ENCODE results near the gene FABP2.
"Not testable (repeated sequence)": the region's sequence is repeated elsewhere in the genome, so short reads cannot be mapped to it uniquely, and the experiment has no call there.

FABP2 gene

GRCh38 chr4:119321921-119322687 lies at the start of gene FABP2:
Gene FABP2, minus strand, starts transcription at chr4:119322138. Its CDS starts 36 bp downstream, at chr4:119322102.
- Histone ChIP-seq H3K4me2 (ENCODE audit: low read depth, low read length) (no peak within 1 kb of the TSS), H3K79me2 (ENCODE audit: low read length) (no peaks in the 10 kb centered on the region), H3K9me2 (replicated peaks; ENCODE audit: insufficient read depth, low read length) (no peaks in the 10 kb centered on the region), H3K27ac (ENCODE audit: low read length) (no peak within 1 kb of the TSS), H3K4me3 (ENCODE audit: low read length) (no peak within 1 kb of the TSS), H3K4me1 (ENCODE audit: low read length) (no peaks in the 10 kb centered on the region), H2AFZ (ENCODE audit: low read length) (no peak within 1 kb of the TSS), H3K36me3 (replicated peaks; ENCODE audit: insufficient read depth, low read length) (no peaks in the 10 kb centered on the region), H3K27me3 (replicated peaks; ENCODE audit: insufficient read depth, low read length) (no peaks in the 10 kb centered on the region), H3F3A (ENCODE audit: insufficient read depth, low read length) (no peaks in the 10 kb centered on the region), H3K9ac (ENCODE audit: low read length) (no peak within 1 kb of the TSS), H3K9me3 (replicated peaks; ENCODE audit: insufficient read depth, low read length) (no peaks in the 10 kb centered on the region), H4K20me1 (ENCODE audit: insufficient read depth, low read length) (no peaks in the 10 kb centered on the region)
- no peak for TF ChIP-seq EZH2 (optimal IDR thresholded peaks at IDR 0.05; ENCODE audit: low read depth, low read length)
- TF ChIP-seq EZH2phosphoT487 (IDR thresholded peaks at IDR 0.05; ENCODE audit: low read length): no peak
- no peak for TF ChIP-seq CTCF (IDR thresholded peaks at IDR 0.05; ENCODE audit: low read length)
- DNase-seq: no peak

- H3K4me3 ChIP-seq (ENCODE audit: low read length); DNase-seq; H3K9me3 ChIP-seq (replicated peaks; ENCODE audit: insufficient read depth, low read length); H3K4me1 ChIP-seq (ENCODE audit: low read length); H4K20me1 ChIP-seq (ENCODE audit: insufficient read depth, low read length); H3K27ac ChIP-seq (ENCODE audit: low read length); H3K4me2 ChIP-seq (ENCODE audit: low read depth, low read length); H3K27me3 ChIP-seq (replicated peaks; ENCODE audit: insufficient read depth, low read length); H2AFZ ChIP-seq (ENCODE audit: low read length); H3K79me2 ChIP-seq (ENCODE audit: low read length); H3F3A ChIP-seq (ENCODE audit: insufficient read depth, low read length); H3K9me2 ChIP-seq (replicated peaks; ENCODE audit: insufficient read depth, low read length); H3K36me3 ChIP-seq (replicated peaks; ENCODE audit: insufficient read depth, low read length); H3K9ac ChIP-seq (ENCODE audit: low read length): not testable (repeated sequence)
Measured at GRCh38 chr4:119370951-119371683, 49.2 kb upstream of the FABP2 start.

GRCh38 chr4:119370392-119370791 lies 48.5 kb upstream of the FABP2 start:
- not testable (repeated sequence) for H3K79me2 ChIP-seq (ENCODE audit: low read length); H3K27ac ChIP-seq (ENCODE audit: low read length); H3K9me2 ChIP-seq (replicated peaks; ENCODE audit: insufficient read depth, low read length); H3K4me3 ChIP-seq (ENCODE audit: low read length); H3K4me2 ChIP-seq (ENCODE audit: low read depth, low read length); H3K27me3 ChIP-seq (replicated peaks; ENCODE audit: insufficient read depth, low read length); H3K36me3 ChIP-seq (replicated peaks; ENCODE audit: insufficient read depth, low read length); DNase-seq; H3K9ac ChIP-seq (ENCODE audit: low read length); H4K20me1 ChIP-seq (ENCODE audit: insufficient read depth, low read length); H3K4me1 ChIP-seq (ENCODE audit: low read length); H3F3A ChIP-seq (ENCODE audit: insufficient read depth, low read length); H3K9me3 ChIP-seq (replicated peaks; ENCODE audit: insufficient read depth, low read length); H2AFZ ChIP-seq (ENCODE audit: low read length)

GRCh38 chr4:119366802-119367201 lies 44.9 kb upstream of the FABP2 start:
- H3K4me1 ChIP-seq (ENCODE audit: low read length); H3F3A ChIP-seq (ENCODE audit: insufficient read depth, low read length); H3K79me2 ChIP-seq (ENCODE audit: low read length); H3K9ac ChIP-seq (ENCODE audit: low read length); H3K4me2 ChIP-seq (ENCODE audit: low read depth, low read length); H4K20me1 ChIP-seq (ENCODE audit: insufficient read depth, low read length); H3K27me3 ChIP-seq (replicated peaks; ENCODE audit: insufficient read depth, low read length); DNase-seq; H3K4me3 ChIP-seq (ENCODE audit: low read length); H3K9me2 ChIP-seq (replicated peaks; ENCODE audit: insufficient read depth, low read length); H3K36me3 ChIP-seq (replicated peaks; ENCODE audit: insufficient read depth, low read length); H3K27ac ChIP-seq (ENCODE audit: low read length); H2AFZ ChIP-seq (ENCODE audit: low read length); H3K9me3 ChIP-seq (replicated peaks; ENCODE audit: insufficient read depth, low read length): not testable (repeated sequence)

GRCh38 chr4:119364203-119364602 lies 42.3 kb upstream of the FABP2 start:
- not testable (repeated sequence) for DNase-seq; H3K27me3 ChIP-seq (replicated peaks; ENCODE audit: insufficient read depth, low read length); H3K79me2 ChIP-seq (ENCODE audit: low read length); H3K27ac ChIP-seq (ENCODE audit: low read length); H3K9ac ChIP-seq (ENCODE audit: low read length); H4K20me1 ChIP-seq (ENCODE audit: insufficient read depth, low read length); H3F3A ChIP-seq (ENCODE audit: insufficient read depth, low read length); H3K9me2 ChIP-seq (replicated peaks; ENCODE audit: insufficient read depth, low read length); H2AFZ ChIP-seq (ENCODE audit: low read length); H3K36me3 ChIP-seq (replicated peaks; ENCODE audit: insufficient read depth, low read length); H3K4me2 ChIP-seq (ENCODE audit: low read depth, low read length); H3K9me3 ChIP-seq (replicated peaks; ENCODE audit: insufficient read depth, low read length); H3K4me1 ChIP-seq (ENCODE audit: low read length); H3K4me3 ChIP-seq (ENCODE audit: low read length)

- not testable (repeated sequence) for H3K4me1 ChIP-seq (ENCODE audit: low read length); H3K4me2 ChIP-seq (ENCODE audit: low read depth, low read length); H2AFZ ChIP-seq (ENCODE audit: low read length); H3F3A ChIP-seq (ENCODE audit: insufficient read depth, low read length); H3K27ac ChIP-seq (ENCODE audit: low read length); DNase-seq; H3K9ac ChIP-seq (ENCODE audit: low read length); H3K36me3 ChIP-seq (replicated peaks; ENCODE audit: insufficient read depth, low read length); H3K79me2 ChIP-seq (ENCODE audit: low read length); H3K4me3 ChIP-seq (ENCODE audit: low read length); H3K9me3 ChIP-seq (replicated peaks; ENCODE audit: insufficient read depth, low read length); H3K9me2 ChIP-seq (replicated peaks; ENCODE audit: insufficient read depth, low read length); H4K20me1 ChIP-seq (ENCODE audit: insufficient read depth, low read length); H3K27me3 ChIP-seq (replicated peaks; ENCODE audit: insufficient read depth, low read length)
Measured at GRCh38 chr4:119363372-119363771, 41.4 kb upstream of the FABP2 start.

GRCh38 chr4:119362413-119362812 lies 40.5 kb upstream of the FABP2 start:
- not testable (repeated sequence) for H3K4me3 ChIP-seq (ENCODE audit: low read length); H3K36me3 ChIP-seq (replicated peaks; ENCODE audit: insufficient read depth, low read length); H2AFZ ChIP-seq (ENCODE audit: low read length); H3K79me2 ChIP-seq (ENCODE audit: low read length); H3K27ac ChIP-seq (ENCODE audit: low read length); H3K9me2 ChIP-seq (replicated peaks; ENCODE audit: insufficient read depth, low read length); DNase-seq; H4K20me1 ChIP-seq (ENCODE audit: insufficient read depth, low read length); H3K4me1 ChIP-seq (ENCODE audit: low read length); H3F3A ChIP-seq (ENCODE audit: insufficient read depth, low read length); H3K9ac ChIP-seq (ENCODE audit: low read length); H3K4me2 ChIP-seq (ENCODE audit: low read depth, low read length); H3K27me3 ChIP-seq (replicated peaks; ENCODE audit: insufficient read depth, low read length); H3K9me3 ChIP-seq (replicated peaks; ENCODE audit: insufficient read depth, low read length)

Measured in MM.1S (cell line).